T-helper 9 cell (primary cell): ENCODE measurements around the gene ITPRIPL2.
A peak's percentile ranks its signal among the peaks of the same experiment; 100 is the strongest.

Experiments used
- DNase-seq: peaks from one replicate; pipeline ENCODE4 v3.0.0-alpha.2; 2020
- total RNA-seq, 2 donors: gene quantifications; one replicate each; lab custom pipeline; 2026; lab: John Stamatoyannopoulos, UW

The ITPRIPL2 gene
- 1.4 to 5.7 reads per million in 2 donors for total RNA-seq

DNA sequence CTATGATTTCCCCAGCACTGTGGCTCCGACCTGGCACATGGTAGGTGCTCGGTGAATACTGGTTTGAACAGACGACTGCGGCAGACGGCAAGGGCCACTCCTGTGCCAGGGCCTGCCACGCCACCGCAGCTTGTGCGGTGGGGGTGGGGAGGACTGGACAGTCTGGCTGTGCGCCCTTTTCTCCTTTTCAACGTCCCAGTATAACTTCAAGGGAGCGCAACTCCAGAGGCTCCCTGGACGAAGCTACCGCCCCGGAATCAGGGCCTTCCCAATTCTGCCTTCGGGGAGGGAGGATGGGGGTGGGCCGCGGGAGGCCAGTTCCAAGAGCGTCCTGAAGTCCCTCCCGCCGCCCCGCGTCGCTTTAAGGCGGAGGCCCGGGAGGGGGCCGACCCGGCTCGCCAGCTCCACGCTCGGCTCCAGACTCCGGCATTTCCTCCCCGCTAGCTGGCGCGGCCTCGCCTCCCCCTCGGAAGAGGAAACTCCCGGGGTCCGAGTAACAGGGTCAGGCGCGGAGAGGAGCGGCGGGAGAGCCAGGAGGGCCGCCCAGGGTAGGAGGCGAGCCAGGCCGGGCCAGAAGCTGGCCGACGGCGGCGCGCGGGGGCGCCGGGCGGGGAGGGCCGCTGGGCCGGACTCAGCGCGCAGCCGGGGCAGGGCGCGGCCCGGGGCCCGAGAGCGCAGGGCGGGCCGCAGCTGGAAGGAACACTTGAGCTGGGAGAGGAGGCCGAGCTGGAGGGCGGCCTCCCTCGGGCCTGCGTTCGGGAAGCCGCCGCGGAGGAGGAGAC is at the start of gene ITPRIPL2:
Gene ITPRIPL2 (plus strand): TSS at position 388 of the 782 bp plus-strand sequence. CDS start 498 bp downstream, outside the sequence.
- no peak for DNase-seq

GRCh38 chr16:19066988-19067348 is 46.8 kb upstream of the ITPRIPL2 start:
- peak; percentile 1 for DNase-seq

- peak; percentile 99 for DNase-seq
Measured at GRCh38 chr16:19067349-19068236, 46.2 kb upstream of the ITPRIPL2 start, which contains the start of gene COQ7. Gene COQ7, plus strand, starts transcription at chr16:19067614. Its CDS starts 51 bp downstream, at chr16:19067665.

GRCh38 chr16:19068237-19068815 is 45.4 kb upstream of the ITPRIPL2 start:
- no peak for DNase-seq

DNA sequence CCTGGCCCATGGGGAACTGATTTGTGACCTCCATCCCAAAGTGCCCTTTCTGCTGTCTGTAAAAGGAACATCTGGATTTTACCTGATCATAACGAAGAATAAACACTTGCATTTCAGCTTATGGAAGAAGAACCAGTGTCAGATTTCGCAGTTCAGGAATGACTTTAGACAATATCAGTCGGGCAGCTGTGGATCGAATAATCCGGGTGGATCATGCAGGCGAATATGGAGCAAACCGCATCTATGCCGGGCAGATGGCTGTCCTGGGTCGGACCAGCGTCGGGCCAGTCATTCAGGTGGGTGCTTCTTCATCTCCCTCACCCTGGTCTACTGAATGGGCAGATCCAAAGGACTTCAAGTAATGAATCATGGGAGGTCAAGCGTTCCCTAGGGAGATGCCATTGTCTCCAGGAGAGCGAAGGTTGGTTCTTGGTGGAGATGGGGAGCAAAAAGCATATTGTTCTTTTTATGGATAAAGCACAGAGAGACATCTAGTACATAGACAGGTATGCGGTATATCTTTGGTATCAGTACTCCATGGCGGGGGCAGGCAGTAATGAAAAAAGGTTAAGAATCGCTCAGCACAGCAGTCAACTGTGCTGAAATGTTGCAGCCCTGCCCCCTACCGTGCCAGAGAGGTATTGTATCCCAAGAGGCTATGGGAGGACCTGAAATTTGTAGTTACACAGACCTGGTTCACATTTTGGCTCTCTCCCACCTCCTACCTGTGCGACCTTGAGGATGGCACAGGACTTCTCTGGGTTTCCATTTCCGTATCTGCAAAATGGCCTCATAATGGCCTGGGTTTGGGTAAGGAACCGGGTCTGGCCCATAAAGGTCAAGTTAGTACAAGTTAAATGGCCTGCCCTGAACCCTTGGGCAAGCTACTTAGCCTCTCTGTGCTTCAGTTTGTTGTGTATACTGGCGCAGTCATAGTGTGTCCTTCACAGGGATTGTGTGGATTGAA is 41.7 kb upstream of the ITPRIPL2 start:
- DNase-seq = peak; percentile 38

DNA sequence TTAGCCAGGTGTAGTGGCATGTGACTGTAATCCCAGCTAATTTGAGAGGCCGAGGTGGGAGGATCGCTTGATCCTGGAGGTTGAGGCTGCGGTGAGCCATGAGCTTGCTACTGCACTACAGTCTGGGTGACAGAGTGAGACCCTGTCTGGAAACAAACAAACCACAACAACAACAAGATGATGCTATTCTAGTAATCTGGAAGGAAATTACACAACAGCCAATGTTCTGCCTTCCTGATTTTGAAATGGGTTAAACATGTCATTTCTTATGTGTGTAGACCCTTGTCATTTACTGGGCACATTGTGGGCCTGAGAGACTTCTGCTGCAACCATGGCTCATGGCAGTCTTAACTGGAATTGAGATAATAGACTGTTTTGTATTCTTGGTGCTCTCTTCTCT is 40.4 kb upstream of the ITPRIPL2 start:
- no peak for DNase-seq

GRCh38 chr16:19073863-19074262 is 39.9 kb upstream of the ITPRIPL2 start:
- no peak for DNase-seq

DNA sequence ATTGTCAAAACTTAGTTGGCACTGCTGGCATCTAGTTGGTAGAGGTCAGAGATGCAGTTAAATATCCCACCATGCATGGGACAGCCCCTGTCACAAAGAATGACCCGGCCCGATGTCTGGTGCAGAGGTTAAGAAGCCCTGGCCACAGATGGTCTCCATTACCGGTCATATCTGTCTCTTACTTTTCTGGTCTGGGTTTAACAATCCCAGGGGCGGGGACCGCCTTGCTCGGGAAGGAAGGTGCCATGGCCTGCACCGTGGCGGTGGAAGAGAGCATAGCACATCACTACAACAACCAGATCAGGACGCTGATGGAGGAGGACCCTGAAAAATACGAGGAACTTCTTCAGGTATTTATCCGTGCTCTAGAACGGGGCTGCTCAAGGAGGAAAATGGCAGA is 38.3 kb upstream of the ITPRIPL2 start:
- DNase-seq = no peak

GRCh38 chr16:19077879-19078278 is 35.9 kb upstream of the ITPRIPL2 start:
- DNase-seq = no peak

DNA sequence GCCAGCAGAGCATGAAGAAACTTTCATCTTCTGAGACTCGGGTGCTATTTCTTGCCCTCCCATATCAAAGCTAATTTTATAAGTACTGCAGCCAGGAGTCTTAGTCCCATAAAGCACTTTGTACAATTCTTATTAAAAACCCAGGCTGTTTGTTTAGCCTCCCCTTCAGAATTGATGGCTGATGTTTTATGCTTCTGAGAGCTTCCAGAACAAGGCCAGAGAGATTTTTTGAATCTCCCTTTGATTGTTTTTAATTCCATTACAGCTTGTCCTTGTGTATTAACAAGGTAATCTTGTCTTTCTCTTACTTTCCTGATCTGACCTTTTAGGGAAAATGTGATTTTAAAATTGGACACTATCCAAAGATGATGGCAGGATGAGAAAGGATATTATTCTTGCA is 30.1 kb upstream of the ITPRIPL2 start:
- no peak for DNase-seq

DNA sequence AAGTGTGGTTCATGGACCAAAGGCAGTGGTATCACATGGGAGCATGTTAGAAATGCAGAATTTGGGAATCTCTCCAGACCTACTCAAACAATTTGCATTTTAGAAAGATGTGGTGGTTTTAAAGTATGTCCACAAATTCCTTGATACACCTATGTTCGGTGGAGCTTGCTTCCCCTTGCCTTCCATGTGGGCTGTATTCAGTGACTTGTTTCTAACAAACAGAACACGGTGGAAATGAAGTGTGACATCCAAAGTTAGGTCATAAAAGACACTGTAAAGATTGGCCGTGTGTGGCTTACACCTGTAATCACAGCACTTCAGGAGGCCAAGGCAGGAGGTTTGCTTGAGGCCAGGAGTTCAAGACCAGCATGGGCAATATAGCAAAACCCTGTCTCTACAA is 29.6 kb upstream of the ITPRIPL2 start:
- no peak for DNase-seq

GRCh38 chr16:19084879-19085278 is 28.9 kb upstream of the ITPRIPL2 start:
- no peak for DNase-seq

DNA sequence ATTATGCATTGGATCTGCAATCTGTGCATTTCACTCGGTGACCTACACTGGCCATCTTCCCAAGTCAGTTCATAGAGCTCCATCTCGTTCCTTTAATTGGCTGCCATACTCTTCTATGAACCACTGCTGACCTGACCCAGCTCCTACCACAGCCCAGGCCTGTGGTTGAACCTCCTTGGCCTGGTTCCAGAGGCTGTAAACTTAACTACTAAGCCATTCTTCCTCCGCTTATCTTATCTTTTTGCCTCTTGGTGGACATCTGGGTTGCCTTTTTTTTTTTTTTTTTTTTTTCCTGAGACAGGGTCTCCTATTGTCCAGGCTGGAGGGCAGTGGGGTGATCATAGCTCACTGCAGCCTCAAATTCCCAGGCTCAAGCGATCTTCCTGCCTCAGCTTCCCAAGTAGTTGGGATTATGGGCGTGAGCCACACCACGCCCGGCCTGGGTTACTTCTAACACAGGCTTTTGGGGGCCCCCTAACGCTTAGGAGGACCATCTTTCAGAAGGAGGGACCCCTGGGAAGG is 28.0 kb upstream of the ITPRIPL2 start:
- DNase-seq = no peak

DNA sequence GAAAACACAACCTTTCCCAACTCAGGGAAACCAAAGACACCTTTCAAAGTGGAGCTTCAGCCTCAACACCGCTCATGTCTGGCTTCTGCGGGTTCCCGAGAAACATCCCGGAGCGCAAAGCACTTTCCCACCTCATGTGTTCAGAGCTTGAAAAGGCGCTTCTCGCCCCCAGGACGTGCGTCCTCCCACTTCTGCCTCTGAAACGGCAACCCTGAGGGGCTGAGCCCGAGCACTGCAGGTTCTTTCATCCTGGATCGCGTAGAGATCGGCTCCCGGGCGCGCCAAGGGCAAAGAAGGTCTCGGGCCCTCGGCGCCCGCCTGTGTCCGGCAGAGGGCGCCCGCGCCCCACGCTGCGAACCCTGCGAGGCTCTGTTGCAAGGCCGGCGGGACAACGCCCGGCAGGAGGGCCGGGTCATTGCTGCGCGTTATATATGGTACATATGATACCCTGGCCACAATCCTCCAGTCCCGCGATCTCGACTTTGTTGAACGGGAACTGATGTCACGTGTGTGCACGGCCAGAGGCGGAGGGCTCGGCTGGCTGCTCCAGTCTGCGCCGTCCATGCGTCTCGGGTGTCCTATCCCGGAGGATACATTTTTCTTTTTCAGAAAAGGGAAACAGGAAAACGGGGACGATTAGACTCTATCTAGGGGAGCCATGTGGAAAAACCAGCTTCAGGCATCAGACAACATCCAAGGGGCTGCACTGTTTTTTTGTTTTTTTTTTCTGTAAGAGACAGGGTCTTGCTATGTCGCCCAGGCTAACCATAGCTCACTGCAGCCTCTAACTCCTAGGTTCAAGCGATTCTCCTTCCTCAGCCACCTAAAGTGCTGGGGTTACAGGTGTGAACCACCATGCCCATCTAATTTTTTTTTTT is 27.2 kb upstream of the ITPRIPL2 start:
- peak; percentile 70 for DNase-seq

- no peak for DNase-seq
Measured at GRCh38 chr16:19088341-19088916, 25.3 kb upstream of the ITPRIPL2 start.

- DNase-seq = no peak
Measured at GRCh38 chr16:19089410-19089955, 24.3 kb upstream of the ITPRIPL2 start.

GRCh38 chr16:19090916-19091315 is 22.8 kb upstream of the ITPRIPL2 start:
- DNase-seq = no peak

DNA sequence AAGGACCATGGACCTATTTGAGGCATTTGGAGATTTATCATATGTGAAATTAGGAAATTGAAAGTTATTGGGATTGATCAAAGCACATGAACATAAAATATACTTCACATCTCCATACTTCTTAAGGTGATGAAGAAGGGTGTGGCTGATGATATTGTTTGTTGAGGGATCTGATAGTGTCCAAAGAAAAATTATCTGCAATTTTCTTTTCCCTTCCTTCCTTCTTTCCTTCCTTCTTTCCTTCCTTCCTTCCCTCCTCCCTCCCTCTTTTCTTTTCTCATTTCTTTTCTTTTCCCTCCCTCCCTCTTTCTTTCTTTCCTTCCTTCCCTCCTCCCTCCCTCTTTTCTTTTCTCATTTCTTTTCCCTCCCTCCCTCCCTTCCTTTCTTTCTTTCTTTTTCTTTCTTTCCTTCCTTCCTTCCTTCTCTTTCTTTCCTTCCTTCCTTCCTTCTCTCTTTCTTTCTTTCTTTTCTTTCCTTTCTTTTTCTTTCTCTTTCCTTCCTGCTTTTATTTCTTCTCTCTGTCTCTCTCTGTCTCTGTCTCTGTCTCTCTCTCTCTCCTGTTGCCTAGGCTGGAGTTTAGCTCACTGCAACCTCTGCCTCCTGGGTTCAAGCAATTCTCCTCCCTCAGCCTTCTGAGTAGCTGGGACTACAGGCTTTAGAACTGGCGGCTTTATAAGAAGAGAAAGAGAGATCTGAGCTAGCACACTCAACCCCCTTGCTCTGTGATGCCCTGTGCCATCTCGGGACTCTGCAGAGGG is 20.9 kb upstream of the ITPRIPL2 start:
- DNase-seq = no peak
